GM18951 (cell line): ENCODE data around the gene NUBP1.
"Not testable (repeated sequence)": the region's sequence is repeated elsewhere in the genome, so short reads cannot be mapped to it uniquely, and the experiment has no call there.

Experiments
- POLR2A ChIP-seq: IDR thresholded peaks from 4 replicates; pipeline ENCODE4 v1.6.1; 2011; ENCODE audit warnings: mild to moderate bottlenecking; ENCODE audit not compliant: insufficient read length, insufficient read depth; ENCODE audit errors: extremely low read depth
- in situ Hi-C: fragments of 300-500 bp; cut with MboI; formaldehyde crosslinking; loops from one replicate; pipeline ENCODE4 v1.12.0; 2022; ENCODE audit warnings: low sequenced_read_pairs, mixed read lengths, inconsistent platforms; ENCODE audit not compliant: unreplicated experiment

NUBP1 gene

GRCh38 chr16:10760858-10761257, 17.2 kb downstream of the NUBP1 start:
- no peak for TF ChIP-seq POLR2A

DNA sequence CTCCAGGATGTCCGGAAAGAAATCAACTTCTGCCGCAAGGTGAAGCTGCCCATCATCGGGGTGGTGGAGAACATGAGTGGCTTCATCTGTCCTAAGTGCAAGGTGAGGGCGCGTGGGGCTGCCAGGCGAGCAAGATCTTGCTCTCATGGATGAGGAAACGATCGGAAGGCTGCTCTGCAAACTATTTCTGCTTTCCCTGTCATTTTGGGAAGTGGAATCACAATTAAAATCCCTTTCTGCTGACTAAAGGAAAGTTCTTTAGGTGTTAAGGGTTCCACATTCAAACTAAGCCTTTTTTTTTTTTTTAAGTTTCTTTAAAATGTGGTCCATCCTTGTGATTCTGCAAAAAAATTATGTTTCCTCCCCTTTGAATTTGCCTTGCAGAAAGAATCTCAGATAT, 17.7 kb downstream of the NUBP1 start:
- TF ChIP-seq POLR2A = no peak

More at GRCh38 chr16:10760858-10761257, 17.2 kb downstream of the NUBP1 start:
- in situ Hi-C loops = no loop called here

GRCh38 chr16:10762336-10763016, 18.8 kb downstream of the NUBP1 start:
- in situ Hi-C loops = no loop called here
- no peak for TF ChIP-seq POLR2A

More for the DNA sequence above, 17.7 kb downstream of the NUBP1 start:
- in situ Hi-C loops = no loop called here

DNA sequence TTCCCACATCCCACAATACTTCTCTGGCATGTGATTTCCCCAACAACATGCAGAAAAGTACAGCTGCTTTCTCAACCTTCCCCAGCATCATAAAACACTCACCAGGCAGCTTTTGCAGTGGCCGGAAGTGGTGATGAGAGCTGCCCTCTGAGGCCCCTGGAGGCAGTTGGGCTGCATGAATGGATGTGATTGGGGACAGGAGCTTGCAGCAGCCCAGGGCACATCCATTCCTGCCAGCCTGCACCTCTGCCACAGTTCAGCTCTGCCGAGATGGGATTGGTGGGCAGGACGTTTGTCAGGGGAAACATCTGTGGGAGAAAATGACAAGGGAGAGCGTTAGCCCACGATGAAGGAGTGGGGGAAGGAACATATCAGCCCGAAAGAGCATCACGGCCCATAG, 19.8 kb downstream of the NUBP1 start:
- in situ Hi-C loops = no loop called here
- no peak for TF ChIP-seq POLR2A

- in situ Hi-C loops = no loop called here
- no peak for TF ChIP-seq POLR2A
Observed at GRCh38 chr16:10765772-10766171, 22.1 kb downstream of the NUBP1 start.

- in situ Hi-C loops = no loop called here
- no peak for TF ChIP-seq POLR2A
Observed at GRCh38 chr16:10767127-10767526, 23.5 kb downstream of the NUBP1 start.

- no peak for TF ChIP-seq POLR2A
- in situ Hi-C loops = no loop called here
Observed at GRCh38 chr16:10769381-10769780, 25.7 kb downstream of the NUBP1 start.

DNA sequence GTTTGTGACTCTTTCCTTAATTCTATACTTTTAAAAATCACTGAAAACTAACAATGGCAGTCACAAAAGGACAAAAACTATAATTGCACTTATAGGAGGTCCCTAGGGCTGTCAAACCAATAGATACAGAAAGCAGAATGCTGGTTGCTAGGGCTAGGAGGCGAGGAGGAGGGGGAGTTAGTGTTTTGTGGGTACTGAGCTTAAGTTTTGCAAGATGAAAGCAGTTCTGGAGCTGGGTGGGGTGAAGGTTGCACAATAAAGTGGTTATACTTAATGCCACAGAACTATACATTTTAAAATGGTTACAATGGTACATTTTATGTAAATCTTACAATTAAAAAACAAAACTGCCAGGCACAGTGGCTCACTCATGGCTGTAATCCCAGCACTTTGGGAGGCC, 27.3 kb downstream of the NUBP1 start:
- in situ Hi-C loops = no loop called here
- TF ChIP-seq POLR2A = no peak

- no peak for TF ChIP-seq POLR2A
- in situ Hi-C loops = no loop called here
Observed at GRCh38 chr16:10776280-10776679, 32.6 kb downstream of the NUBP1 start.

- in situ Hi-C loops = not testable (repeated sequence)
Observed at GRCh38 chr16:10776923-10777322, 33.3 kb downstream of the NUBP1 start.

DNA sequence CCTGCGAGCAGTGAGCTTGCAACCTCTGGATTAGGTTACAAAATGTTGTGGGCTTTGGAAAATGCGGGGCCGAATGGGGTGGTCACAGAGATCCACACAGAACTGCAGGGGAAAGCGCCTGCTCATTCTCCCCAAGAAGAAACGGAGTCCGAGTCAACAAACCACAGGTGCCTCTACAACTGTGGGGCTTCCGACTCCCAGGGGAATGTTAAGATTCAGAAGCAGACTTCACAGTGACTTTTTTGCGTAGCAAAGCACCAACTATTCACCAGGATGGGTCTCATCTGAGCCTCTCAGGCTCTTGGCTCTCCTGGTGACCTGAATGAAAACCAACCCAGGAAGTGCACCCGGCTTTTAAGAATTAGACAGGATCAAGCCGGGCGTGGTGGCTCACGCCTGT, 33.7 kb downstream of the NUBP1 start:
- in situ Hi-C loops = no loop called here
- TF ChIP-seq POLR2A = no peak

DNA sequence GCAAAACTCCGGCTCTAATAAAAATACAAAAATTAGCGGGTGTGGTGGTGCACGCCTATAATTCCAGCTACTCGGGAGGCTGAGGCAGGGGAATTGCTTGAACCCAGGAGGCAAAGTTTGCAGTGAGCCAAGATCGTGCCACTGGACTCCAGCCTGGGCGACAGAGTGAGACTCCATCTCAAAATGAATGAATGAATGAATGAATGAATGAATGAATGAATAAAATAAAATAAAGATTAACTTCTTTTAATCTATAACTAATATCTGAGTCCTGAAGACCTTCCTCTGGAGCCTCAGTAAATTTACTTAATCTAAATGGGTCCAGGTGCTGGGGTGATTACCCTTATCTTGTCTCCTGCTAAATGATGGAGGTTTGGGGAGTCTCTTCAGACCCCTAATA, 36.3 kb downstream of the NUBP1 start:
- in situ Hi-C loops = not testable (repeated sequence)

GRCh38 chr16:10780628-10781027, 37.0 kb downstream of the NUBP1 start:
- TF ChIP-seq POLR2A = no peak
- in situ Hi-C loops = no loop called here

GRCh38 chr16:10782628-10783027, 39.0 kb downstream of the NUBP1 start:
- in situ Hi-C loops = no loop called here
- no peak for TF ChIP-seq POLR2A

- TF ChIP-seq POLR2A = no peak
- in situ Hi-C loops = no loop called here
Observed at GRCh38 chr16:10787304-10787703, 43.7 kb downstream of the NUBP1 start.

DNA sequence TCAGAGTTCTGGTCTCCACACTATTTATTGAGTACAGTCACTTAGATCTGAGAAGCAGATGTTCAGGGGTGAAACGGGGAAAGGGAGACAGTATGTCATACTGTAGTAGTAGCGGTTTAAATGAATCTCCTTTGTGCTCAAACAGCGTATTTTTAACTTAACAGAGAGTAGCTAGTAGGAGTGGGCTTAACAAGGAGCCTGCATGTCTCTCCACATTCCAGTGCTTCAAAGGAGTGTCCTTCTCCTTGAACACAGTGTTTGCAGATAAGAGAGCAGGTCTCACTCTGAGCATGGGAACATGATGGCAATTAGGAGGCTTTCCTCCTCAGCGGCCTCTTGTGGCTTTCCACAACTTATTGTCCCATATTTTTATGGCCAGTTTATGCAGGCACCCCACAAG, 45.0 kb downstream of the NUBP1 start:
- in situ Hi-C loops = not testable (repeated sequence)
